Activated T-cell treated with anti-CD3 and anti-CD28 coated beads for 48 hours (primary cell): ENCODE measurements around the gene GFI1.
"Not testable (repeated sequence)": the region's sequence is repeated elsewhere in the genome, so short reads cannot be mapped to it uniquely, and the experiment has no call there.

ENCODE experiments used
- DNase-seq: peaks from one replicate; pipeline ENCODE4 v3.0.0-alpha.2; 2020; ENCODE audit warnings: low read depth

The GFI1 gene

GRCh38 chr1:92465256-92465647, 21.5 kb downstream of the GFI1 start:
- no peak for DNase-seq

GRCh38 chr1:92464588-92465255, 22.0 kb downstream of the GFI1 start:
- DNase-seq = no peak

GRCh38 chr1:92461364-92462097, 25.2 kb downstream of the GFI1 start:
- DNase-seq = no peak

- DNase-seq = no peak
Observed at GRCh38 chr1:92459871-92460320, 26.8 kb downstream of the GFI1 start.

- no peak for DNase-seq
Observed at GRCh38 chr1:92458146-92458545, 28.6 kb downstream of the GFI1 start.

- no peak for DNase-seq
Observed at GRCh38 chr1:92447976-92448375, 38.7 kb downstream of the GFI1 start.

GRCh38 chr1:92447033-92447681, 39.6 kb downstream of the GFI1 start:
- DNase-seq = no peak

- DNase-seq = no peak
Observed at GRCh38 chr1:92446546-92446945, 40.2 kb downstream of the GFI1 start.

GRCh38 chr1:92445865-92446264, 40.9 kb downstream of the GFI1 start:
- DNase-seq = no peak

- no peak for DNase-seq
Observed at GRCh38 chr1:92444351-92444750, 42.4 kb downstream of the GFI1 start.

- DNase-seq = no peak
Observed at GRCh38 chr1:92443893-92444292, 42.8 kb downstream of the GFI1 start.

- DNase-seq = no peak
Observed at GRCh38 chr1:92442351-92442750, 44.4 kb downstream of the GFI1 start.

GRCh38 chr1:92441697-92442342, 44.9 kb downstream of the GFI1 start:
- DNase-seq = no peak

GRCh38 chr1:92441316-92441696, 45.4 kb downstream of the GFI1 start:
- no peak for DNase-seq

GRCh38 chr1:92439291-92439690, 47.4 kb downstream of the GFI1 start:
- DNase-seq = no peak

GRCh38 chr1:92434572-92434971, 52.2 kb downstream of the GFI1 start:
- DNase-seq = not testable (repeated sequence)

GRCh38 chr1:92430030-92430429, 56.7 kb downstream of the GFI1 start:
- DNase-seq = no peak

- no peak for DNase-seq
Observed at GRCh38 chr1:92425617-92426016, 61.1 kb downstream of the GFI1 start.
